Activated T-helper 9 cell treated with anti-CD3 and anti-CD28 coated beads, Interleukin-2, amount 50 U/mL, for 16 hours (primary cell): Measurements from ENCODE around the gene IFITM1.
"Not testable (repeated sequence)": the region's sequence is repeated elsewhere in the genome, so short reads cannot be mapped to it uniquely, and the experiment has no call there.

Experiments used
- DNase-seq: peaks from one replicate; pipeline ENCODE4 v3.0.0-alpha.2; 2020; ENCODE audit warnings: low read depth

The IFITM1 gene

GRCh38 chr11:308740-309665 lies 4.8 kb upstream of the IFITM1 start:
- DNase-seq = not testable (repeated sequence)

- DNase-seq = not testable (repeated sequence)
These were observed 3.8 kb upstream of the IFITM1 start for GRCh38 chr11:309979-310572.

- DNase-seq = not testable (repeated sequence)
These were observed 2.7 kb upstream of the IFITM1 start for GRCh38 chr11:311013-311748.

GRCh38 chr11:312092-312816 lies 1.6 kb upstream of the IFITM1 start:
- DNase-seq = no peak

DNA sequence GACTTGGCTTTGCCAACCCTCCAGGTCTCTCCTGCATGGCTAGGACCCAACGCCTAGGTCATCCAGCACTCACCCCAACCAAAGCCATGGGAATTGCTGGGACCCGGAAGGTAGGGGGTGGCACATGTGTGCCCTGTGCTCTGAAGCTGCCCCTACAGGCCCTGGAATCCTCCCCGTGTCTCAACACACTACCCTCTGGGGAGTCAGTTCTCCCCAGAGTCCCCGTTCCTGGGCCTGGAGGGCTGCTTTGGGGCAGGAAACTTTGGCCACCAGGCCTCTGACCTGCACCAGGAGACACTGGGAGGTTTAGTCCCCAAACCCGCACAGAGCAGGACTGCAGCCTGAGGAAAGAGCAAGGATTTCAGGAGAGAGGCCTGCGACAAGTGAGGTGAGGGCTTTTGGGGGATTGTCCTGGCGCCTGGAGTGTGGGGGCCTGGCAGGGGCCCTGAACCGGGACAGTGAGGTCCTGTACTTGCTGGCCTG lies 495 bp upstream of the IFITM1 start:
- no peak for DNase-seq

GRCh38 chr11:314554-314875 lies 675 bp downstream of the IFITM1 start:
- DNase-seq = not testable (repeated sequence)

GRCh38 chr11:315051-315481 lies 1.2 kb downstream of the IFITM1 start:
- DNase-seq = no peak

DNA sequence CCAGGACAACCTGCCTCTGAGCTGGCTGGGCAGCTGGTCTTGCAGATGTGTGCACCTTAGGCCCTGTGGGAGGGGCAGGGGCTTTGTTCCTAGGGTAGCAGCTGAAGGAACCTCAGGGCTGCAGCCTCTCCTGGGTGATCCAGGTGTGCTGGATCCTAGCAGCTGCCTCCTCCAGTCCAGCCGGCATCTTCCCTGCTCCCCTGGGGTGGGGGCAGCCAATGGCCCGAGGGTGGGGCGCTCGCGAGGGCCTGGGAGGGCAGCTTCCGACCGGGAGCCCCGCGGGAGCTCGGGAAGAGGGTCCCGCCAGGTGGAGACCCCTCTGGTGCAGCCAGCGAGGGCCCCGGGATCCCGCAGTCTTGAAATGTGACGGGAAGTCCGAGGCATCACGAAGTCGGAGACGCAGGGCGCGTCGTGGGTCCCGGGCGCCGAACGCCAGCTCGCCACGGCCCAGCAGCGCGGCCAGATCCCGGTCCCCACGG lies 1.7 kb downstream of the IFITM1 start:
- no peak for DNase-seq

DNA sequence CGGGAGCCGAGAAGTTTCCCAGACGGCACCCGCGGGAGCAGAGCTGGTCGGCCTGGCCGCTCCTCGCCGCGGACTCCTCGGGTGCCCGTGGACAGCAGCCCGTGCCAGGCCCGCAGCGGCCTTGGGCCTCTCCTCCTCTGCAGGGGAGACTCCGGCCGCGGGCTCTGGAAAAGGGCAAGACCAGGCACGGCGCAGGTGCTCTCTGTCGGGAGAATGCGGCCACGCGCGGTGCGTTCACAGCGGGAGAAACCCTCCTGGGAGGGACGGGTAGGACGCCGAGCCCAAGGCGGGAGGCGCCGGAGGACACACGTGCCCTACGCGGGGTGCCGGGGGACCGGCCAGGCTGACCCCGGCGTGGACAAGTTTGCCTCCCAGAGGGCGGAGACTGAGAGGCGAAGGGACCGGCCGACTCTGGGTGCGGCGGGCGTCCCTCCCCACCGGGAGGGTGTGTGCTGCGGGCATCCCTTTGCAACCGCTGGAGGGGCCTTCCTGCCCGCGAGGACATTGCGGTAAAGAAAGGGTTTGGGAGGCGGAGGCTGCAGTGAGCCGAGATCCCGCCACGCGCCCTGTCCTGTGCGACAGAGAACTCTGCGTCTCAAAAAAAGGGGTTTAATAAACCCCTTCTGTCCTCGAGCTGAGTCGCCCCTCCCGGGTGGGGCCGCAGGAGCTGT lies 2.3 kb downstream of the IFITM1 start:
- DNase-seq = no peak

DNA sequence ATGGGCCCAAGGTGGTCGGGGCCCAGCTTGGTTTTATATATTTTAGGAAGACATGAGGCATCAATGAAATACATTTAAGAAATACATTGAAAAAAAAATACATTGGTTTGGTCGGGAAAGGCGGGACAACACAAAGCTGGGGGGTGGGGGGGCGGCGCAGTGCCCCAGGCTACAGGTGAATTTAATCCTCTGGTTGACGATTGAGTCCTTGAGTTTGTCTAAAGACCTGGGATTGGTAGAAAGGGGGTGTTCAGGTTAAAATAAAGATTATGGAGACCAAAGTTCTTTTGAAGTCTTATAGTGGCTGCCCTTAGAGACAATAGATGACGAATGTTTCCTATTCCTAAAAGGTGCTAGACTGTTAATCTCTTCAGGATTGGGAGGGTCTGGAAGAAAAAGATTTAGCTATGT lies 3.1 kb downstream of the IFITM1 start:
- DNase-seq = no peak

DNA sequence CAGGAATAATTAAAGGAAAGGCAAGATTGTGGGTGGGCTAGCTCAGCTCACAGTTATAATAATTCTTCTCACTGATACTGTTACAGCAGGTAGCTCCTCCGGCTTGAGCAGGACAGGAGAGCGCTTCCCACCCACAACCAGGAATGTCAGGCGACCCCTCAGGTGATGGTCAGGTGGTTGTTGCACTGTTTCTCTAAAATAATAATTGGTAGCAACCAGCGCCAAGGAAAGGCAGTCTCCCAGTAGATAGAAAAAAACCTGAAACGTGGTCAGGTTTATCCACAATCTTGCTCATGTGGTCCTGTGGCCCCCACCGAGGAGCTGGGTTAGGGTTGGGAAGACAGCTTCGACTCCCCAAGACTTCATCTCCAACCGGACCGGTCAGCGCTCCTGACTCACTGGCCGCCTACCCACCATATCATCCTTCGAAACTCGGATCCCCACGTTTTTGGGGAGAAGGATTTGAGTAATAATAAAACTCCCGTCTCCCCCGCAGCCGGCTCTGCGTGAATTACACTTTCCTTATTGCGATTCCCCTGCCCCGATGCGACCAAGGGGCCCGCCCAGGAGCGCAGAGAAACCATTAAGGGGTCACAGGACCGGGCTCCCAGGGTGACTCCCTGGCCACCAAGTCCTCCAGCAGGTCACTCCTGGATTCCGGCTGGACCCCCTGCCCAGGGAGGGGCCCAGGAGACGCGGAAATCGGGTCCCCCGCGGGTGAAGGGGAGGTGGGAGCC lies 4.0 kb downstream of the IFITM1 start:
- DNase-seq = not testable (repeated sequence)

GRCh38 chr11:318405-319120 lies 4.7 kb downstream of the IFITM1 start:
- DNase-seq = not testable (repeated sequence)

GRCh38 chr11:319121-319887 lies 5.5 kb downstream of the IFITM1 start:
- not testable (repeated sequence) for DNase-seq

DNA sequence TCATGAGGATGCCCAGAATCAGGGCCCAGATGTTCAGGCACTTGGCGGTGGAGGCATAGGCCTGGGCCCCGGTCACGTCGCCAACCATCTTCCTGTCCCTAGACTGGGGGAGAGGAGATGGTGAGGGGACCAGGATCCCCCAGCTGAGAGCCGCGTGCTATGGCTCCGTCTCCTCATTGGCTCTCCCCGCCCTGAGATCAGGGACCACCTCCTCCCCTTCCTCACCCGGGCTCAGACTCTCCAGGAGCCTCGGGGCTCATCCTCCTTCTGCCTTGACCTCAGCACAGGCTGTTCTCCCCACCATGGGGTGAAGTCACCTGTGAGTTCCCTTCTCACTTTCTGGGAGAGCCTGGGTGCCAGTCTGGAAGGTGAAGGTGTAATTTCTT lies 6.0 kb downstream of the IFITM1 start:
- DNase-seq = not testable (repeated sequence)

DNA sequence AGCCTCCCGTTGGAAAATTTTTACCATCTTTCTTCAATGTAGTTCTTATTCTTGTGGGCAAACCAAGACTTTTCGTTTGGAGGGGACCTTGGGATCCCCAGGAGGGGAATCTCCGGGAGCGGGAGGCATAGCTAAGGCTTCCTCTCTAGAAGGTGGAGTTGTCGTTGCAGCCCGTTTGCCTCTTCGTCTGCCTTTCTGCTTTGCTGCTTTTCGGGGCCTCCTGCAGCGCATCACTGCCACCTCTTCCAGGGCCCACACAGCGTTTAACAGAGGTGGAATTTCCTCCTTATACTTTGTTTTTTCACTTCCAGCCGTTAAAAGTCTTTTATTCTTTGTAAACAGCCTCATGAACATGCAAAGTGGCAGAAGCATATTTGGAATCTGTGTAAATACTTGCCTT lies 10.3 kb downstream of the IFITM1 start:
- no peak for DNase-seq

DNA sequence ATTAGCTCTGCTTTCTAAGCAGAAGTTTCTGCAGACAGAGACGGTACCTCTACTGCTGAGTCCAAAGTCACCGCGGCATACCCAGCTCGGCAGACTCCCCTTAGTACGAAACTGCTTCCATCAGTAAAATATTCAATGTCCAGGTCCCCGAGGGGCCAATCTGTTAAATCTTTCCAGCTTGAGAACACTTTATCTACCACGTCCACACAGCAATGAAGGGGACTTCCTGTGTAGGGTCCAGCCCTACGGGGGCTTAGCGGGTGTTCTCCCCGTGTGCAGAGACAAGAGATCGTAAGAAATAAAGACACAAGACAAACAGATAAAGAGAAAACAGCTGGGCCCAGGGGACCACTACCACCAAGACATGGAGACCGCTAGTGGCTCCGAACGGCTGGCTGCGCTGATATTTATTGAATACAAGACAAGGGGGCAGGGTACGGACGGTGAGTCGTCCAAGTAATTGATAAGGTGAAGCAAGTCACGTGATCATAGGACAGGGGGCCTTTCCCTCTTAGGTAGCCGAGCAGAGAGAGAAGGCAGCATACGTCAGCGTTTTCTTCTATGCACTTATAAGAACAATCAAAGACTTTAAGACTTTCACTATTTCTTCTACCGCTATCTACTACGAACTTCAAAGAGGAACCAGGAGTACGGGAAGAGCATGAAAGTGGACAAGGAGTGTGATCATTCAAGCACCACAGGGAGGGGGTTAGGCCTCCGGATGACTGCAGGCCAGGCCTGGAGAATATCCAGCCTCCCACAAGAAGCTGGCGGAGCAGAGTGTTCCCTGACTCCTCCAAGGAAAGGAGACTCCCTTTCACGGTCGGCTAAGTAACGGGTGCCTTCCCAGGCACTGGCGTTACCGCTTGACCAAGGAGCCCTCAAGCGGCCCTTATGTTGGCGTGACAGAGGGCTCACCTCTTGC lies 11.0 kb downstream of the IFITM1 start:
- not testable (repeated sequence) for DNase-seq

- DNase-seq = no peak
These were observed 12.2 kb downstream of the IFITM1 start for GRCh38 chr11:325796-326591.
